Endometrium (tissue), 2 donors: ENCODE results near the gene GPRC6A.
A peak's percentile ranks its signal among the peaks of the same experiment; 100 is the strongest.
"Not testable (repeated sequence)": the region's sequence is repeated elsewhere in the genome, so short reads cannot be mapped to it uniquely, and the experiment has no call there.

Experiments
- FAIRE-seq: peaks from 2 replicates; lab custom pipeline; 2012; peaks lifted over from hg19 to GRCh38; lab: Jason Lieb, UNC
- donor health status: control.
- donor health status: control.

GPRC6A gene, protein sequence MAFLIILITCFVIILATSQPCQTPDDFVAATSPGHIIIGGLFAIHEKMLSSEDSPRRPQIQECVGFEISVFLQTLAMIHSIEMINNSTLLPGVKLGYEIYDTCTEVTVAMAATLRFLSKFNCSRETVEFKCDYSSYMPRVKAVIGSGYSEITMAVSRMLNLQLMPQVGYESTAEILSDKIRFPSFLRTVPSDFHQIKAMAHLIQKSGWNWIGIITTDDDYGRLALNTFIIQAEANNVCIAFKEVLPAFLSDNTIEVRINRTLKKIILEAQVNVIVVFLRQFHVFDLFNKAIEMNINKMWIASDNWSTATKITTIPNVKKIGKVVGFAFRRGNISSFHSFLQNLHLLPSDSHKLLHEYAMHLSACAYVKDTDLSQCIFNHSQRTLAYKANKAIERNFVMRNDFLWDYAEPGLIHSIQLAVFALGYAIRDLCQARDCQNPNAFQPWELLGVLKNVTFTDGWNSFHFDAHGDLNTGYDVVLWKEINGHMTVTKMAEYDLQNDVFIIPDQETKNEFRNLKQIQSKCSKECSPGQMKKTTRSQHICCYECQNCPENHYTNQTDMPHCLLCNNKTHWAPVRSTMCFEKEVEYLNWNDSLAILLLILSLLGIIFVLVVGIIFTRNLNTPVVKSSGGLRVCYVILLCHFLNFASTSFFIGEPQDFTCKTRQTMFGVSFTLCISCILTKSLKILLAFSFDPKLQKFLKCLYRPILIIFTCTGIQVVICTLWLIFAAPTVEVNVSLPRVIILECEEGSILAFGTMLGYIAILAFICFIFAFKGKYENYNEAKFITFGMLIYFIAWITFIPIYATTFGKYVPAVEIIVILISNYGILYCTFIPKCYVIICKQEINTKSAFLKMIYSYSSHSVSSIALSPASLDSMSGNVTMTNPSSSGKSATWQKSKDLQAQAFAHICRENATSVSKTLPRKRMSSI

DNA sequence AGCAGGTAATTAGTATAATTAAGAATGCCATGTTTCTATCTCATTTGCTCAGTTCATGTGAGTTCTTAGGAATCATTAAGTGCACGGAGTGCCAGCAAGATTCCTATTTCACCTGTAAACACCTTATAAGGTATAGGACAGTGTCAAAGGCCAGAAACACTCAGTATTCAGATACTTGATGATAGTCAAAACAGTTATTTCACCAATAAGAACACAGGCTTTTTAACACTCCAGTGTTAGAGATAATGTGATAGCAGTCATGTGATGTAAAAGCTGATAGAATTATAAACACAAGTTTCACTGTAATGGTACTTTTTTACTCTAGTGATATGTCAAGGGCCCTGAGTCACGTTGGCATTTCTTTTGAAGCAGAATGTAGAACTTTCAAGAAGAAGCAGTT is at the start of gene GPRC6A:
GPRC6A (minus strand) TSS at position 101 of the 400 bp plus-strand sequence; CDS start at position 31, 70 bp downstream.
- no peak for FAIRE-seq

DNA sequence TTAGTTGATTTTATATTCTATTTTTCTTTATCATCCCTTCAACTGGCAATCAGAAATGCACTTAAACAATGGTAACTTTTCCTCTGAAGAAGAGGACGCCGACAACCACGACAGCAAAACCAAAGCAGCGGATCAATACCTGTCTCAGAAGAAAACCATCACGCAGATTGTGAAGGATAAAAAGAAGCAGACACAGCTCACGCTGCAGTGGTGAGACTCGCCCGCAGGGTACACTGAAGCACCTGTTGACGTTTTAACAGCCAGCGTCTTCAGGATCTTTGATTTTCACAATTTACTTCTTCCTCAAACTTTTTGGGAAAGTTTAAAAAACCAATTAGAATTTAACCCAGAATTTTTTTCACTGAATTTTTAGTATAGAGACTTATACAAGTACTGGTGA is 48.9 kb upstream of the GPRC6A start:
- FAIRE-seq, result no peak

GRCh38 chr6:116876635-116877611 is 48.0 kb upstream of the GPRC6A start, which contains the start of gene RFX6:
Gene RFX6, plus strand, starts transcription at chr6:116877242. Its CDS starts 34 bp downstream, at chr6:116877276.
- FAIRE-seq, result no peak

DNA sequence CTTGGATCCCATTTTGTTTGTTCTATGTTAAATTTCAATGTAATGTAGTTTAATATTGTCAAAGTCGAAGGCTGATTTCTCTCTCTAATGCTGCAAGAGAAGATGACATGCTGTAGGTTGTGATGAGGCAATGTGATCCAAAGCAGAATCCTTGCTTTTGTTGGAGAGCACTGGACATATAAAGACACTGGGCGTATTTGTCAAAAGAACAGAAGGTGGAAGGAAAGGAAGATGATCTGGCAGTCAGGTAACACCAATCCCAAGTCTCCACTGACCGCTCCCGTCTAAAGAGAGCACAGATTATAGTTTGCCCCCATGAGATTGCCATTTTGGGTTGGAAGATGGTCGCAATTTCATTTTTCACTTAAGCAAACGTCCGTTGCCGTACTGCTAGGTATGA is 47.2 kb upstream of the GPRC6A start:
- FAIRE-seq, result no peak

GRCh38 chr6:116872771-116873170 is 43.9 kb upstream of the GPRC6A start:
- no peak for FAIRE-seq

GRCh38 chr6:116866281-116866871 is 37.5 kb upstream of the GPRC6A start:
- FAIRE-seq, result no peak

GRCh38 chr6:116859264-116859663 is 30.4 kb upstream of the GPRC6A start:
- no peak for FAIRE-seq

GRCh38 chr6:116858060-116858459 is 29.2 kb upstream of the GPRC6A start:
- no peak for FAIRE-seq

GRCh38 chr6:116847227-116847626 is 18.3 kb upstream of the GPRC6A start:
- FAIRE-seq, result peak; percentile 97

- peak; percentile 99 for FAIRE-seq
Measured at GRCh38 chr6:116842459-116842858, 13.6 kb upstream of the GPRC6A start.

DNA sequence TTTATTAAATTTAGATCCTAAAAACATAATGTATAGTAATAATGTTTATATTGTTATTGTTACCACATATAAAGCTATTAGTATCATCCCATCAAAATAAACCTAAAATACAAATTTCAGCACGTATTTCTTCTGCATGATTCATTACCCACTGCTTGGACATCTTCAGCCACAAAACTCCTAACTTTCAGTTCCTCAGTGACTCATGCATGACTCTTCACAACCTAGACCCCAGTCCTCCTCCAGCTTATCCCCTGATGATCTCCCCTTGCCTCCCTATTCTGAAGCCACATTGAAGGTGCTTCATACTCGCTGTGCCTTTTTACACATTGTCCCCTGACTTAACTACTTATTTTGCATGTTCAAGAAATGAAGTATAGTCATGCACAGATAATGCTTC is 11.2 kb upstream of the GPRC6A start:
- no peak for FAIRE-seq

GRCh38 chr6:116836606-116837342 is 7.9 kb upstream of the GPRC6A start:
- no peak for FAIRE-seq

DNA sequence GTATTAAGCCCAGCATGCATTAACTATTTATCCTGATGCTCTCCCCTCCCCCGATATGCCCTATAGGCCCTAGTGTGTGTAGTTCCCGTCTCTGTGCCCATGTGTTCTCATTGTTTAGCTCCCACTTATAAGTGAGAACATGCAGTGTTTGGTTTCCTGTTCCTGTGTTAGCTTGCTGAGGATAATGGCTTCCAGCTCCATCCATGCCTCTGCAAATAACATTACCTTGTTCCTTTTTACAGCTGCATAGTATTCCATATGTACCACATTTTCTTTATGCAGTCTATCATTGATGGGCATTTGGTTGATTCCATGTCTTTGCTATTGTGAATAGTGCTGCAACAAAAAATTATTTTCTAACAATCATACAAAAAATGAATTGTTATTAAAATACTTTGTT is 5.6 kb upstream of the GPRC6A start:
- FAIRE-seq, result not testable (repeated sequence)

GRCh38 chr6:116827561-116828240 is 1.2 kb downstream of the GPRC6A start:
- FAIRE-seq, result no peak

DNA sequence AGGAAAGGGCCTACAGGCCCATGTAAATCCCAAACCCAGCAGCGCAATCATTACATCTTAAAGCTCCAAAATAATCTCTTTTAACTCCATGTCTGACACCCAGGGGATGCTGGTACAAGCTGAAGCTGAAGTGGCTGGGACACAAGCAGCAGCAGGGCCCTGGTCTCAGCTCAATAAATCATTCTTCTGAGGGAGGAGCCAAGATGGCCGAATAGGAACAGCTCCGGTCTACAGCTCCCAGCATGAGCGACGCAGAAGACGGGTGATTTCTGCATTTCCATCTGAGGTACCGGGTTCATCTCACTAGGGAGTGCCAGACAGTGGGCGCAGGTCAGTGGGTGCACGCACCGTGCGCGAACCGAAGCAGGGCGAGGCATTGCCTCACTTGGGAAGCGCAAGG is 12.5 kb downstream of the GPRC6A start:
- not testable (repeated sequence) for FAIRE-seq

GRCh38 chr6:116812051-116812650 is 16.7 kb downstream of the GPRC6A start:
- FAIRE-seq, result no peak

DNA sequence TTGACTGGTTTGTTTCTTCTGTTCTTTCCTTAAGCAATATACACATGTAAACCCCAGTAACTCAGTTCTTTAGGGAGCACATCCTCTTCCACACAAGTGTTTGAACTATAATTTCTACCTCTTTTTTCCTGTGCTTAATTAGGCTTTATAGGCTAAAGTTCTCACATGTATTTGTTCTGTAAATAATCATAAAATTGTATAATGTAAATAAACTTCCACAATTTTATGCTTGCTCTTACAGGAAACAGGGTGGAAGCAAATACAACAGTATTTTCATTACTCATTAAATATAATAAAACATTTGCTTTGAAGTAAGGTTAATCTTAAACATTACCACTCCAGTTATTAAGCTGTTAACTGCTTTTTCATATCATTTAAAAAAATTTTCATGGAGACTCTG is 26.9 kb downstream of the GPRC6A start:
- FAIRE-seq, result peak; percentile 45

GRCh38 chr6:116799945-116800344 is 28.9 kb downstream of the GPRC6A start:
- FAIRE-seq, result no peak

GRCh38 chr6:116797585-116797984 is 31.3 kb downstream of the GPRC6A start:
- FAIRE-seq, result no peak

GRCh38 chr6:116793224-116793623 is 35.7 kb downstream of the GPRC6A start:
- no peak for FAIRE-seq
